Hepatic stellate cell (primary cell): ENCODE measurements around the gene HOXD11.

Source experiments
- DNase-seq: peaks from one replicate; pipeline ENCODE4 v3.0.0; 2011; ENCODE audit warnings: low spot score

HOXD11 gene

DNA sequence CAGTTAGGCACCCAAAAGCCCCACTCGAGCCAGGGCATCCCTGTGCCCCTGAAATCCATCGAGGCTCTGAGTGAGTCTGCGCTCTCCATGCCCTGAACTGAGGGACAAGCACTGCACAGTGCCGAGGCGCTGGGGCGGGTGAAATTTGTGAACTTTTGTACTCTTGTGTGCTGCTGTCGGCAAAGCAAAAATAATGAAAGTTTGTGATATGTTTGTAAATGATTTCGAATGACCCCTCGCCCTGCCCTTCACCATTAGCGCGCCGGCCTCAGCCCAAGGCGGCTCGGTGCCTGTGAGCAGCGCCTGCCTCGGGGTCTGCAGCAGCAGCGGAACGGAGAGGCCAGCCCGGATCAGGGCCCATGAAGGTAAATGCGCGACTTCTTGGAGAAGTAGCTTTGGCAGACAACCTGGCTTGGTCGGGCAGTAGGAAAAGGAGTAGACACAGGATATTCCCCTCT, 42.4 kb downstream of the HOXD11 start:
- no peak for DNase-seq

DNA sequence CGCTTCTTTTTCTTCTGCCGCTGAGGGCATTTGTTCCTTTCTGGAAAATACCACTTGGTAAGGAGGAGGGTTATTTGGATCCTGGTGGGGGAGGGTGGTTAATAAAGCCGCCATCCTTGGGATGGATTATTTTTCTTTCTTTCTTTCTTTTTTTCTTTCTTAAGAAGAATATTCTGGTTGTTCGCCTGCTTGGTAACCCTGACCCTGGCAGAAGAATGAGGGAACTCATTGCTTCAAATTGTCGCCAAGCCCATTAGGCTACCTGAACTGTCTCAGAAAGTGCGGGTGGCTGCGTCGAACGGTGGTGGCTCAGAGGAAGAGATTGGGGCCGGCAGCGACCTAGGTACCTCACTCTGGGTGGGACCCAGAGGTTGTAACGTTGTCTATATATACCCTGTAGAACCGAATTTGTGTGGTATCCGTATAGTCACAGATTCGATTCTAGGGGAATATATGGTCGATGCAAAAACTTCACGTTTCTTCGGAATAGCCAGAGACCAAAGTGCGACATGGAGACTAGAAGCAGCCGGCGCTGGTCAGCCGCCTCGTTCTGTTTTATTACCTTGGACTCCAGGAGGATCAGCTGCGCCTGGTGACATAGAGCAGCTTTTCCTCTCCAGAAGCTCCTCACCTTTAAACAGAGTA, 43.0 kb downstream of the HOXD11 start:
- DNase-seq: no peak

DNA sequence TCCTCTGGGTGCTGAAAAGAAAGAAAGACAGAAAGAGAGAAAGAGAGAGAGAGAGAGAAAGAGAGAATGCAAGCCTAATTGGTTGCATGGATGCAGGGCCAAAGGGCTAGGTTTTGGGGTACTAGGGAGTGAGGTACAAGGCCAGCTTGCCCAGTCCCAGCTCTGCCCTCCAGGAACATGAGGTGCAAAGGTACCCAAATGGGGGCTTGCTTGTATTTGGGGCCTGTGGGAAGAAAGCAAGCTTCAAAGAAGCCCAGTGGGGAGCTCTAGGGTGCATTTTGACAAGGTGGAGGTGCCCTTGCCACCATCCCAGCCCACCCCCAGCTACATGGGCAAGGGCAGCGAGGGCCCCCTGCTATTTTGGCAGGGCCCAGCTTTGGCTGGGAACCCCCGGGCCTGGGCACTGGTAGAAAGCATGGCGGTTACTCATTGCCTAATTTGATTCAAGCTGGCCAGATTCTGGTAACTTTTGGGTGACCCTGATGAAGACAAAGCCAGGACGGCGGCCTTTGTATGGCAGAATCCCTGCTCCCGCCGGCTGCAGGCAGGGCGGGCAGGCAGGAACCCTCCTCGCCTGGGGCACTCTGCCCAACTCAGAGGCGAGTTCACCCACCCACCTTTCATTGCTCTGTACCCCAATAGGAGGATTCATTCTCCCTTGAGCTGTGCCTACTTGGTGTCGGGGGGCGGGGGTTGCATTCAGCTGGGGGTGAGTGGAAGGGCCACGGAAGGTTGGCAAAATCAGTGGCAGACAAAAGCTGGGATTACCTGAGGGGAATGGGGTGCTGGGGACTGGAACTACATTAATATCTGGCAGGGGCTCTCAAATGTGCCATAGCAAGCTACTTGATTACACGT, 43.7 kb downstream of the HOXD11 start:
- DNase-seq: no peak

DNA sequence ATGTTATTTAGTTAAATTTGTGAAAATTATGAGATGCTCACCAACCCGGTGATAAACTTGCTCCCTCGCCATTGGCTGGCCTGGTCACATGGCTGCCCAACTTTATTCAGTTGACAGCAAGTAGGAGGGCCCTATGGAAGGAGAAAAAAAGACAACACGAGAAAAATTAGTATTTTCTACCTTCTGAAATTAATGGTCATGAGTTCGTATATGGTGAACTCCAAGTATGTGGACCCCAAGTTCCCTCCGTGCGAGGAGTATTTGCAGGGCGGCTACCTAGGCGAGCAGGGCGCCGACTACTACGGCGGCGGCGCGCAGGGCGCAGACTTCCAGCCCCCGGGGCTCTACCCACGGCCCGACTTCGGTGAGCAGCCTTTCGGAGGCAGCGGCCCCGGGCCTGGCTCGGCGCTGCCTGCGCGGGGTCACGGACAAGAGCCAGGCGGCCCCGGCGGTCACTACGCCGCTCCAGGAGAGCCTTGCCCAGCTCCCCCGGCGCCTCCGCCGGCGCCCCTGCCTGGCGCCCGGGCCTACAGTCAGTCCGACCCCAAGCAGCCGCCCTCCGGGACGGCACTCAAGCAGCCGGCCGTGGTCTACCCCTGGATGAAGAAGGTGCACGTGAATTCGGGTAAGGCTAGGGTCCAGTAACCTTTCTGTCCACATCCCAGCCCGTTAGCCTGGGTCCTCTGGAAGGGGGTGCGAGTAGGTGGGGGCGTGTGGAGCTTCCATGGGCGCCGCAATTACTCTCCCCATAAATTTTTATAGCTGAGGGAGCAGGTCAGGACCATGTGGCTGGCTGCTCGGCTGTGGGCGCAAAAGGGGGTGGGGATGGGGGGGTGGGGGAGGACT, 44.6 kb downstream of the HOXD11 start, which contains the start of gene HOXD4:
HOXD4 (plus strand) TSS at position 109 of the 846 bp plus-strand sequence; CDS start at position 193, 84 bp downstream.
- no peak for DNase-seq

DNA sequence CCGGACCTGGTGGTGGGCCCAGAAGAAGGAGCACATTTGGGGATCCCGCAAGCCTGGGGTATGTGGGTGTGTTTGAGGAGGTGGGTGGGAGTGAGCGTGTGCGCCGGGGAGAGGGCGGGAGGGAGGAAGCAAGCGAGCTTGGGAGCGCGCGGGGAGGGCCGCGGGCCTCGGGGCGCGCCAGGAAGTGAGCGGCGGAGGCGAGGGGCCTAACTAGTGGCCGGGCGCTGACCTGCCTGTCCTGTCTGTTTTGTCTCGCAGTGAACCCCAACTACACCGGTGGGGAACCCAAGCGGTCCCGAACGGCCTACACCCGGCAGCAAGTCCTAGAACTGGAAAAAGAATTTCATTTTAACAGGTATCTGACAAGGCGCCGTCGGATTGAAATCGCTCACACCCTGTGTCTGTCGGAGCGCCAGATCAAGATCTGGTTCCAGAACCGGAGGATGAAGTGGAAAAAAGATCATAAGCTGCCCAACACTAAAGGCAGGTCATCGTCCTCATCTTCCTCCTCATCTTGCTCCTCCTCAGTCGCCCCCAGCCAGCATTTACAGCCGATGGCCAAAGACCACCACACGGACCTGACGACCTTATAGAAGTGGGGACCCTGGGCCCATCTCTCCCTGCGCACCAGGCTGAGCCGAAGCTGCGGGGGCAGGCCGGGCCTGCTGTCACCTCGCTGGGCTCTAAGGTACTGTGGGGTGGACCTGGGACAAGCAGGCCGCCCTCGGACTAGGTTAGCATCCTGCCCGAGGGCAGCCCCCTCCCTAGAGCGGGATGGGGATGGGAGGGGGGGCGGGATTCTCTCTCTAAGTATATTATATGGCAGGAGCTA, 45.5 kb downstream of the HOXD11 start:
- no peak for DNase-seq

DNA sequence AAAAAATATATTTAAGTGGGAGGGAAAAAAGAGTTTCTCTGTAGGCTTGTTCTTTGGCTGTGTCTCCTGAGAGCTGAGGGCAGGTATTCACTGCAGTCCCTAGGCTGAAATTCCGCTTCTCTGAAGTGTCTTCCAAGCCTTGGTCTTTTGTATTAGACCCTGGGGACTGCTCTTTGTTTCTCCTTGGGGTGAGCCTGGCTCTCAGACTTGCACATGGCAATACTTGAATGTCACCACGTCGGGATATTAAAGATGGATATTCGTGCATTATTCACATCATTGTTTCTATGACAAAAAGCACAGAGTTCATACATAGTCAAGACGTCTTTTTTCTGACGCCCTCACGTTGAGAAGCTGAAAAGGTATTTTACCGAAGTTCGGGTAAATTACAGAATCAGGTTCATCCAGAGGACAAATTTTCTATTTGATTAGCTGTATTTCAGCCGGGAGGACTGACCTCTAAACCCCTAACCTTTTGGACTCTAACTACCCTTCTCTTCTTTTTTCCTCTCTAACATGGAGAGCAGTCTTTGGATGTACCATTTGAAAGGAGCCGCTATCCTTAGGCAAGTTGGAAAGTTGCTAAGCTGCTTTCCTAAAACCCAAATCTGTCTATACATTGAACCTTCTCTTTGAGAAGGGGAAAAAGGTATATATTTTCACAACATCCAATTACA, 47.6 kb downstream of the HOXD11 start:
- DNase-seq: no peak

DNA sequence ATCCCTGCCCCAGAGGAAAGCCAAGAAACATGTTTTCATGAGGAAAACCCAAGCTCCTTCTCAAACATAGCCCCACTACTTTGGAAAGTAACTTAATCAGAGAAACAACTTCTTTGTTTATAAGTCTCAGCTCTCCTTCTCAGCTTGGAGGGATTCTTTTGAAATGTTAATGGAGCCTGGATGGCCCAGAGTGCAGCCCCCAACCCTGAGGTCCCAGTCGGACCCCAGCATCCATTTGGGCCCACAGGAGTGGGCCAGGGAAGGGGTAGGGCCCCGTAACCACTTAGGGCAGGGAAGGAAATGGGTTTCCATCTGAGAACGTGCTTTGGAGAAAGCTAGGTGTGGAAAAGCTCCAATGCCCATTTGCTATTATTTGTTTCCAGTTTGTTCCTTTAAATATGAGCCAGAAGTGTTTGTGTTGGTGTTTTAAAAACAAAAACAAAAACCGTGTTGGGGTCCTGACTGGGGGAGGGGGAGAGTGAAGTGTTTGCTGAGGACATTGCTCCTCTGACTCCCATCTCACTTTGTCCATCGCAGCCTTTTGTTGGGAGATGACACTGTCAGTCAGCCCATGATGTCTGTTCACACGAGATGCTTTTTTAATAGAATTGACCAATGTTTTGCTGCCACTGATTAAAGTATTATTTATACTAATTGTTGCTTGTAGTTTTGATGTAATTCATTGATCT, 48.4 kb downstream of the HOXD11 start:
- no peak for DNase-seq

DNA sequence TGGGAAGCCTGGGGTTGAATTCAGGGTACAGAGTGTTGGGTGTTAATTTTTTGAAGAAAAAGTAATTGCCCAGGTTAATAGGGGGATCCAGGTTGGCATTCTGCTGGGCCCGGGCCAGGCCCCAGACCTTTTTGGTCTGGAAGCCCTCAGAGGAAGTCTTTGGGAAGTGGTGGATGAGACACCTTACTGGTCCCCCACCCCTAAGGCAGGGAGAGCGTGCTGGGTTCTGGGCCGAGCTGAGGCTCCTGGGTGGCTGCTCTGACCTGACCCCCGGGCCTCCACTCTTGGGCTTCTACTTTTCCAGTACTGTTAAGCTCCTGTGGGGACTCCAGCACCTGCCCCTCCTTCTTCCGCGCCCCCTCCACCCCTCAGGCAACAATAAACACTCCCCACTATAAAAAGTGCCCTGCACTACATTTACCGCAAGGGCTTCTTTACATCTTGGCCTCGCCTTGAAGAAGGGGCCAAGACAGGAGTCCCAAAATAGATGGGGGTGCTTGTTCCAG, 49.3 kb downstream of the HOXD11 start:
- DNase-seq: no peak

DNA sequence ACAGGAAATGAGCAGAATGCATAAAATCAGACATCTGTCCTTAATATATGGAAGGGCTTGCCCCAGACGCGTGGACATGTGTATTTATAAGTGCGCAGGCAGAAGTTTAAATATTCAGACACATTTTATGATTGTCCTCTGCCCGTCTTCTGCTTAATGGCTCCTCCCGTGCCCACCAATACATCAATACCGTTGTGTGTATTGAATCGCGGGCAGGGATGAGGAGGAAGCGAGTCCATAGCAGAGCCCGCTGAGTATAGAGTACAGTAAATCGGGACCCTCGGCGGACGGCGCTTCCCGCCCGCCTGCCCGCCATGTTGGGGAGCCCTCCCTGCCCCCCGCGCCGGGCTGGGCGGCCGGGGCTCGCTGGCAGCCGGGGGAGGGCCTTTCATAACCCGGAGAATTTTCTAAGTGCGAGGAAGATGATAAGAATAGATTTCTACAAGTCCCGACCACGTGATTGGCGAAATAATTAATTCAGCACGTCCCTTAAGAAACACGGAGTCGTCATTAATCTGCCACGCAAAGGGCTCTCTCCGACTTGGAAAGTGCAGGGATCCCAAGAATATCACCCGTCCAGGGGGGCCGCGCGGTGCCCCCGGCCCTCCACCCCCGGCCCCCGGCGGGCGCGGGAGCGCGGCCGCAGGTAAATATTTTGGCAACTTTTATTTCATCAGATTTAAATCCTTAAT, 49.9 kb downstream of the HOXD11 start, which contains the start of gene HOXD3:
HOXD3 (plus strand) TSS at position 501 of the 692 bp plus-strand sequence. CDS start 11,808 bp downstream, outside the sequence.
- DNase-seq: no peak

DNA sequence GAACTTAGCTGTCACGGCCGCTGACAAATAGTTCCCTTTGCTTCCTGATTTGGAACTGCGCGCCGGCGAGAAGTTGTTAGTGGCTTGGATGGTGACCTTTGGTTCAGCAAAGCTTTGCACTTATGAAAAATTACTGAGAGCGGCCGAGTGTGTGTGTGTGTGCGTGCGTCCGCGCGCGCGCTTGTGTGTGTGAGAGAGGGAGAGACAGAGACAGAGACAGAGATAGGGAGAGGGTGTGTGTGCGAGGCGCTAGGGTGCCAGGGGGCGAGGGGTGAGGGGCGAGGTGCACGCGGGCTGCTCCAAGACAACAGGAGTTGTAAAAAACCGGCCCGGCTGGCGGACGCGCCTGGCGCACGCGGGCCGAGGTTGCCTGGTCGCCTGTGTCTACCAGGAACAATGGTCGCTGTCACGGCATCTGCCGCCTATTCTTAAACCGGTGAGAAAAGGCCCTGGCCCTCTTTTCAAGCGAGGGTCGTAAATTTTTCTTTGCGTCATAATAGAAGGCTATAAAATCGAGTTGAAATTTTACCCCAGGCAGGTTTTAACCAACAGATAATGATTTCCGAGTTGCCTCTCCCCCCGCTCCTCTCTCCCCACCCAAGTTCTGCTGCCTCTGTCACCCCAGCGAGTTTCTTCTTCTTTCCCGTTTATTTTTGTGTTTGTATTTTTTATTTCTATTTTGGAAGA, 50.6 kb downstream of the HOXD11 start:
- no peak for DNase-seq

DNA sequence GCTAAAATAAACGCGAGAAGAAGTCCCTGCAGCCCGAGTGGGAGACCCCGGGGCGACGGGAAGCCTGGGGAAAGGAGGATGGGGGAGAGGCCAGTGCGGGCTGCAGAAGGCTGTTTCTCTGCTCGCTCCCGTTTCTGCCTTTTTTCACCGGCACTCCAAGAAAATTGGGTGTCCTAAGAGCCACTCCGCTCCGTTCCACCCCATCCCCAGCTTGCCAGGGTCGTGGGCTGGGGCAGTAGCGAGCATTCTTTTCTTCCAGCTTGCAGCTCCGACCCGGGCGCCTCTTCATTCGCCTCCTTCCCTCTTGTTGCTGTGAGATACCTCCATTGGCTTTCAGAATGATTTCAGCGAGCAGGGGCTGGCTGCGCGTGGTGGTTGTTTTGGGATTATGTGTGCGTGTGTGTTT, 51.1 kb downstream of the HOXD11 start:
- DNase-seq: no peak

DNA sequence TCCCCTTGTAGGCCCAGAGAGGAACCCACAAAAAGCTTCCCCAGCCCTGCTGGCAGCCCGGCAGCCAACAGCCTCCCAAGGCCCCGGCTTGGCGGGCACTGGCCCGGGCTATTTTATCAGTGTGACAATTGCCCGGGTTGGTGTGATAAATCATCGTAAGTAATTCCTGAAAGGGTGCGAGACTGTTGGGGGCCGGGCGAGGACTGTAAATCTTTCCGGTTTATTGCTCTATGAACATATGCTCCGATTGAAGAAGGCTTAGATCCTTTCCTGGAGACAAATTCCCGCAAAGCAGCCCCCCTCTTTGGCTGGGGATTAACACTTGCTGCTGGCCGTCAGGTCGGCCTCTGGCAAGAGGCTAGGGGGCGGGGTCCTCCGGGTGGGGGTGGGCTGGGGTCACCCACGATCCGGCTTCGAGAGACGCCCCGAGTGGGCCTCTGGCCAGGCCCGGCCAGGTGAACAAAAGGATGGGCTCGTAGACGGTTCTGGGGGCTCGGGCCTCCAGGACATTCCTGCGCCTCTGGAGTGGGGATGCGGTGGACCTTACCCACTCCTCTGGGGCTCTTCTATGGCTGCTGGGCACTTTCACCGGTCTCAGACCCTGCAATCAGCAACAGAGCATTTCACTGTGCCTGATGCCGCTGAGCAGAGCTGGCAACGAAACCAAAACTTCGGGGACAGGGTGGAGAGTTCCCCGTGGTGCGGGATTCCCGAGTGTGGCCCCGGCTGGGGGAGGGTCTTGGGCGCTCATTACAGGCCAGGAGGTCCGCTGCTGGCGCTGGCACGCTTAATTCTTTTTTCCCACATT, 52.0 kb downstream of the HOXD11 start:
- DNase-seq: no peak
